Measurements from ENCODE around the gene BABAM2. TPM values are rescaled to one million over a fixed set of nuclear protein-coding genes. Genes with fewer than 3 reads are reported as not detected.
"Not testable (repeated sequence)": the region's sequence is repeated elsewhere in the genome, so short reads cannot be mapped to it uniquely, and the experiment has no call there.

The BABAM2 gene
- total RNA-seq, 1 experiment from 2014 or later, result 43.5 TPM

- Mint-ChIP-seq H3K27ac (ENCODE audit: unreplicated experiment) (no peak overlapping the region), H3K36me3 (ENCODE audit: insufficient read depth, unreplicated experiment) (peaks cover 6% of the 10 kb centered on the region), H3K4me3 (ENCODE audit: low read depth, unreplicated experiment) (no peak overlapping the region), H3K4me1 (ENCODE audit: low read depth, unreplicated experiment) (peaks cover 16% of the 10 kb centered on the region), H3K9me3 (ENCODE audit: low read depth, unreplicated experiment) (peaks cover 11% of the 10 kb centered on the region), H3K27me3 (ENCODE audit: unreplicated experiment) (no peaks in the 10 kb centered on the region)
- no peak for DNase-seq
- intact Hi-C loops (cut with micrococcal nuclease; ENCODE audit: unreplicated experiment), result no loop called here
- no TSS peak for BruUV-seq (replicated peaks)
- no peak for TF ChIP-seq CTCF (IDR thresholded peaks at IDR 0.05; ENCODE audit: unreplicated experiment)
- CTCF ChIA-PET, result no interaction called here
These were observed 11.7 kb upstream of the BABAM2 start for GRCh38 chr2:27878825-27879224.

- H3K27ac Mint-ChIP-seq (ENCODE audit: unreplicated experiment); H3K9me3 Mint-ChIP-seq (ENCODE audit: low read depth, unreplicated experiment); H3K4me3 Mint-ChIP-seq (ENCODE audit: low read depth, unreplicated experiment); H3K36me3 Mint-ChIP-seq (ENCODE audit: insufficient read depth, unreplicated experiment); BruUV-seq (replicated peaks); H3K27me3 Mint-ChIP-seq (ENCODE audit: unreplicated experiment); CTCF ChIA-PET: not testable (repeated sequence)
- peak; percentile 7 for DNase-seq
- H3K4me1 Mint-ChIP-seq (ENCODE audit: low read depth, unreplicated experiment), result peaks cover 41% of the 10 kb centered on the region
- intact Hi-C loops (cut with micrococcal nuclease; ENCODE audit: unreplicated experiment), result loop anchor here (2.0 kb wide), 1 partner anchor 75 kb away; no protein-coding TSS in a partner anchor
These were observed 8.5 kb upstream of the BABAM2 start for GRCh38 chr2:27881815-27882583.

GRCh38 chr2:27882584-27882922 is 8.0 kb upstream of the BABAM2 start:
- H3K27me3 Mint-ChIP-seq (ENCODE audit: unreplicated experiment); H3K36me3 Mint-ChIP-seq (ENCODE audit: insufficient read depth, unreplicated experiment); BruUV-seq (replicated peaks); CTCF ChIA-PET; H3K27ac Mint-ChIP-seq (ENCODE audit: unreplicated experiment); H3K4me3 Mint-ChIP-seq (ENCODE audit: low read depth, unreplicated experiment); H3K9me3 Mint-ChIP-seq (ENCODE audit: low read depth, unreplicated experiment); DNase-seq: not testable (repeated sequence)
- intact Hi-C loops (cut with micrococcal nuclease; ENCODE audit: unreplicated experiment), result loop anchor here (2.0 kb wide), 1 partner anchor 76 kb away; no protein-coding TSS in a partner anchor
- peaks cover 46% of the 10 kb centered on the region for H3K4me1 Mint-ChIP-seq (ENCODE audit: low read depth, unreplicated experiment)

- H3K27ac Mint-ChIP-seq (ENCODE audit: unreplicated experiment), result peak overlapping the region; percentile 4
- BruUV-seq (replicated peaks), result no TSS peak
- intact Hi-C loops (cut with micrococcal nuclease; ENCODE audit: unreplicated experiment), result no loop called here
- TF ChIP-seq CTCF (IDR thresholded peaks at IDR 0.05; ENCODE audit: unreplicated experiment), result no peak
- peaks cover 47% of the 10 kb centered on the region for H3K4me1 Mint-ChIP-seq (ENCODE audit: low read depth, unreplicated experiment)
- CTCF ChIA-PET, result no interaction called here
- peaks cover 5% of the 10 kb centered on the region for H3K9me3 Mint-ChIP-seq (ENCODE audit: low read depth, unreplicated experiment)
- H3K36me3 Mint-ChIP-seq (ENCODE audit: insufficient read depth, unreplicated experiment), result peaks cover 5% of the 10 kb centered on the region
- no peak for DNase-seq
- no peak overlapping the region for H3K4me3 Mint-ChIP-seq (ENCODE audit: low read depth, unreplicated experiment)
- no peaks in the 10 kb centered on the region for H3K27me3 Mint-ChIP-seq (ENCODE audit: unreplicated experiment)
These were observed 5.9 kb upstream of the BABAM2 start for GRCh38 chr2:27884601-27885000.

- no peaks in the 10 kb centered on the region for H3K27me3 Mint-ChIP-seq (ENCODE audit: unreplicated experiment)
- intact Hi-C loops (cut with micrococcal nuclease; ENCODE audit: unreplicated experiment), result no loop called here
- TF ChIP-seq CTCF (IDR thresholded peaks at IDR 0.05; ENCODE audit: unreplicated experiment), result no peak
- CTCF ChIA-PET, result no interaction called here
- H3K27ac Mint-ChIP-seq (ENCODE audit: unreplicated experiment), result peak overlapping the region; percentile 4
- H3K4me1 Mint-ChIP-seq (ENCODE audit: low read depth, unreplicated experiment), result peaks cover 47% of the 10 kb centered on the region
- H3K9me3 Mint-ChIP-seq (ENCODE audit: low read depth, unreplicated experiment), result peaks cover 4% of the 10 kb centered on the region
- BruUV-seq (replicated peaks), result no TSS peak
- peaks cover 9% of the 10 kb centered on the region for H3K36me3 Mint-ChIP-seq (ENCODE audit: insufficient read depth, unreplicated experiment)
- no peak for DNase-seq
- no peak overlapping the region for H3K4me3 Mint-ChIP-seq (ENCODE audit: low read depth, unreplicated experiment)
These were observed 5.3 kb upstream of the BABAM2 start for GRCh38 chr2:27885234-27885633.
